Measurements from ENCODE around the gene SEZ6.

- TF ChIP-seq, protein P1, sequence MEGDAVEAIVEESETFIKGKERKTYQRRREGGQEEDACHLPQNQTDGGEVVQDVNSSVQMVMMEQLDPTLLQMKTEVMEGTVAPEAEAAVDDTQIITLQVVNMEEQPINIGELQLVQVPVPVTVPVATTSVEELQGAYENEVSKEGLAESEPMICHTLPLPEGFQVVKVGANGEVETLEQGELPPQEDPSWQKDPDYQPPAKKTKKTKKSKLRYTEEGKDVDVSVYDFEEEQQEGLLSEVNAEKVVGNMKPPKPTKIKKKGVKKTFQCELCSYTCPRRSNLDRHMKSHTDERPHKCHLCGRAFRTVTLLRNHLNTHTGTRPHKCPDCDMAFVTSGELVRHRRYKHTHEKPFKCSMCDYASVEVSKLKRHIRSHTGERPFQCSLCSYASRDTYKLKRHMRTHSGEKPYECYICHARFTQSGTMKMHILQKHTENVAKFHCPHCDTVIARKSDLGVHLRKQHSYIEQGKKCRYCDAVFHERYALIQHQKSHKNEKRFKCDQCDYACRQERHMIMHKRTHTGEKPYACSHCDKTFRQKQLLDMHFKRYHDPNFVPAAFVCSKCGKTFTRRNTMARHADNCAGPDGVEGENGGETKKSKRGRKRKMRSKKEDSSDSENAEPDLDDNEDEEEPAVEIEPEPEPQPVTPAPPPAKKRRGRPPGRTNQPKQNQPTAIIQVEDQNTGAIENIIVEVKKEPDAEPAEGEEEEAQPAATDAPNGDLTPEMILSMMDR (IDR thresholded peaks at IDR 0.05), result no peak
- TF ChIP-seq EP300 (IDR thresholded peaks at IDR 0.05), result no peak
Measured at GRCh38 chr17:29016345-29017210, 10.7 kb upstream of the SEZ6 start.
